B cell (primary cell): ENCODE data around the gene NIPBL.

Experiments used
- CTCF ChIP-seq: fragments of 200-600 bp; IDR thresholded peaks from one replicate; pipeline ENCODE4 v1.8.0; 2022; ENCODE audit warnings: antibody characterized with exemption, mild to moderate bottlenecking
- EZH2 ChIP-seq: IDR thresholded peaks from 2 replicates; pipeline ENCODE4 v1.6.1; 2012; ENCODE audit warnings: borderline replicate concordance, low read depth, mild to moderate bottlenecking, moderate library complexity, low read length; ENCODE audit not compliant: insufficient read depth, poor library complexity, severe bottlenecking

GRCh38 chr5:37034955-37035354, 158.4 kb downstream of the NIPBL start:
- TF ChIP-seq CTCF (no peak), EZH2 (no peak)
